D341Med (cell line): ENCODE measurements around the gene RIBC1.
"Not testable (repeated sequence)": the region's sequence is repeated elsewhere in the genome, so short reads cannot be mapped to it uniquely, and the experiment has no call there.

Source experiments
- DNase-seq: peaks from one replicate; pipeline ENCODE4 v3.0.0; 2012; ENCODE audit warnings: low spot score

Gene RIBC1

GRCh38 chrX:53422861-53423306, at the start of gene RIBC1:
TSS of gene RIBC1 (plus strand) at chrX:53422873. CDS start at chrX:53426277, 3,404 bp downstream.
- no peak for DNase-seq

- no peak for DNase-seq
Measured at GRCh38 chrX:53373307-53373706, 49.4 kb upstream of the RIBC1 start.

DNA sequence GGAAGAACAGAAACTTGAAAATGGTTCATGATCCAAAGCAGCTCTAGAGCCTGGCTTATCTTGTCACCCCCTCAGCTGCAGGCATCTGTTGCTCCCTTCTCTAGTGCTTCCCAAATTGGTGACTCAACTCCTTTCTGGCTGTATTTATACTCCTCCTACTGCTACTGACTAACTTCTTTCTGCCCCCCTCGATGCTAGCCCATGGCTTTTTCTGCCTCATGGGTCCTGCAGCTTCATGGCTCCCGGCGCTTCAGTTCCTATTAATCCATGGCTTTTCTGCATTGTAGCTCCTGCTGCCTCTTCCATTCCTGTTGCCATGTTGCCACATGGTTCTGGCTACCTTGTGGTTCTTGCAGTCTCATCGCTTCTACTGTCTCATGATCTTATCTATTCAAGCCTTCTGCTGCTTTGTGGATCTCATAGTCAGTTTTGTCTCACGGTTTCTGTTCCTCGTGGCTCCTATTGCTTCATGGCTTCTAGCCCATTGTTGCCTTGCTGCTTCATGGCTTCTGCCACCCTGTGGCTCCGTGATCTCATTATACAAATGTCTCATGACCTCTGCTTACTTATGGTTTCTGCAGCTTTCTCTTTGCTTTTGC, 48.4 kb upstream of the RIBC1 start:
- no peak for DNase-seq

- no peak for DNase-seq
Measured at GRCh38 chrX:53374923-53375322, 47.8 kb upstream of the RIBC1 start.

GRCh38 chrX:53376888-53377287, 45.8 kb upstream of the RIBC1 start:
- peak; percentile 49 for DNase-seq

GRCh38 chrX:53377464-53377863, 45.2 kb upstream of the RIBC1 start:
- no peak for DNase-seq

GRCh38 chrX:53379008-53379710, 43.5 kb upstream of the RIBC1 start:
- DNase-seq, result no peak

DNA sequence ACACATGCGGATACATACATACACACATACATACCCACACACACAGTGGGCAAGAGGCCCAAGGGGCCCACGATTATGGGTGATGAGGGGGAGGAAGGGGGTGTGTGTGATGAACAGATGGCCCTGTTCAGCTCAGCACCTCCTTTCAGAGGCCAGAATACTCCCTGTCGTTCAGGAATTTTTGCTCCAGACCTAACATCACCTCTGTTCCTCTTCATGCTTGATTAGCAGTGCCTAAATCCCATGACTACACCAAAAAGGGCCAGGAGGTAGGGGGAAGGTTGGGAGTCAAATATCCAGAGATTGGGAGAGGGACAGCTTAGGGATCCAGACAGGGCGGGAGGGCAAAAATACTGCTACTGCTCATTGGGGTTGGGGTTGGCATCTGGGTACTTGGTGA, 42.9 kb upstream of the RIBC1 start:
- DNase-seq, result no peak

DNA sequence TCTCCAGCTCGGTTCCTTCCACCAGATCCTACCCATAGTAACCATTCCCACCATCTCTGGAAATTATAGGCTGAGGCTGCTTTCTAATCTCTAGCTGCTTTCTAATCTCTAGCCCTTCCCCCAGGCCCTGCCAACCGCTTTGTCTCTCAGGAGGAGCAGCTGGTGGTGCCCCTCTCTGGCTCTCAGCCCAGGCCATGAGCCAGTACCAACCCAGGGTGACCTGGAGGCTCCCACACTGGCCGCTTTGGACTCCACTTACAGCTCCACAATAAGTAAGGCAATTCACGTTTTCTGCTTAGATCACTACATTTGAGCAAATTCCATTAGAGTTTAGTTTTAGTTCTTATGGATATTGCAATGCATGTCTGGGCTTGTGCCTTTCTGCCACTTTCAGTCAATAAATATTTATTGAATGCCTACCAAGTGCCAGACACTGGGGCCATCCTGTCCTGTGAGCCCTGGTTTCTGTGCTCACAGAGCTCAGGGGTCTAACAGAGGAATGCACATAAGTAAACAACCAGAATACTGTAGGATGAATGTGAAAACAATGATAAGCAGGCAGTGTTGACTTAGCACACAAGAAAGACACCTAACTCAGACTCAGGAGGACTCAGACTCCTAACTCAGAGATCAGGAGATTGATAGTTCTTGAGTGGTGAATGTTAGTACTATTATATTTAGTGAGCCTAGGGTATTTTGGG, 39.1 kb upstream of the RIBC1 start:
- peak; percentile 67 for DNase-seq

DNA sequence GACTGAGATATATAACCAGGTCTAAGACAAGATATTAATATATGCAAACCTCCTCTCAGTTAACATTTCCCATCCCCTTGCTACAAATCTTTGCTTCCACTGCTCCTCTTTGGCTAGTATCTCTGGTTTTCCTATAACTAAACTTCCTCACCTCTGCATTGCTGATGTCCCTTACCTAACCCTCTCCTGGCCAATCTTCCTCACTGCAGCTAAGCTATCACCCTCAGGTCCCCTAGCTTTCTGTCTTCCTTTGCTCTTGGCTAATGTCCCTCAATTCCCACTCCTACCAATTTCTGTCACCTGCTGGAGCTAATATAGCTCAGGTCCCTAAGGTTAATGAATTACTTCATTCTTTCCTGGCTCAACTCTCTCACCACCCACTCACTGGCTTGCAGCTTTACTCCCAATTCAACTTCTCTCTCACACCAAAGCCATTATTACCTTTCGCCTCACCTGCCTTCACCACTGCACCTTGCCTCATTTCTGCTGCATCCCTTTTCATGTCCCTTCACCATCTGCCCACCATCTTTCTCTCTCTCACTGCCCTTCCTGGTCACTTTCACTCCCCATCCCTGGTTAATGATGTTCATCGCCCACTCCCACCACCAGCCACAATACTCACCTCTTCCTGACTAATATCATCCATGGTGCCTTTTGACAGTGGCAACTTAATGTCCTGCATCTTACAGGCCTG, 26.9 kb upstream of the RIBC1 start:
- no peak for DNase-seq

- DNase-seq, result no peak
Measured at GRCh38 chrX:53398216-53398615, 24.5 kb upstream of the RIBC1 start.

- DNase-seq, result no peak
Measured at GRCh38 chrX:53403535-53403934, 19.1 kb upstream of the RIBC1 start.

- DNase-seq, result no peak
Measured at GRCh38 chrX:53412446-53412845, 10.2 kb upstream of the RIBC1 start.

GRCh38 chrX:53420351-53420750, 2.3 kb upstream of the RIBC1 start:
- DNase-seq, result not testable (repeated sequence)

GRCh38 chrX:53421125-53421524, 1.5 kb upstream of the RIBC1 start:
- DNase-seq, result no peak

DNA sequence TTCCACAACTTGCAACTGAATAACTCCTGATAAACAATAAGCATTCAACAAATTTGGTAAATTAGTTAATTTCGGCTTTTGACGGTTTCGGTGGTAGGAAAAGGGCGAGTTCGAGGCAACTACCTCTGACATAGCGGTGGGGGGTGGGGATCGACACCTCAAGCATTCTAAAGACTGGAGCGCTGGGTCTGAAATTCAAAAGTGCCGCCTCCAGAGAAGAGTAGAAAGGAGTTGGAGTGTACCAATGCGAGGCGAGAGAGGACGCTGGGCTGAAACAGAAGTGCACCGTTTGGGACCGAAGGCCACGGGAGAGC, 944 bp upstream of the RIBC1 start:
- DNase-seq, result peak; percentile 39

DNA sequence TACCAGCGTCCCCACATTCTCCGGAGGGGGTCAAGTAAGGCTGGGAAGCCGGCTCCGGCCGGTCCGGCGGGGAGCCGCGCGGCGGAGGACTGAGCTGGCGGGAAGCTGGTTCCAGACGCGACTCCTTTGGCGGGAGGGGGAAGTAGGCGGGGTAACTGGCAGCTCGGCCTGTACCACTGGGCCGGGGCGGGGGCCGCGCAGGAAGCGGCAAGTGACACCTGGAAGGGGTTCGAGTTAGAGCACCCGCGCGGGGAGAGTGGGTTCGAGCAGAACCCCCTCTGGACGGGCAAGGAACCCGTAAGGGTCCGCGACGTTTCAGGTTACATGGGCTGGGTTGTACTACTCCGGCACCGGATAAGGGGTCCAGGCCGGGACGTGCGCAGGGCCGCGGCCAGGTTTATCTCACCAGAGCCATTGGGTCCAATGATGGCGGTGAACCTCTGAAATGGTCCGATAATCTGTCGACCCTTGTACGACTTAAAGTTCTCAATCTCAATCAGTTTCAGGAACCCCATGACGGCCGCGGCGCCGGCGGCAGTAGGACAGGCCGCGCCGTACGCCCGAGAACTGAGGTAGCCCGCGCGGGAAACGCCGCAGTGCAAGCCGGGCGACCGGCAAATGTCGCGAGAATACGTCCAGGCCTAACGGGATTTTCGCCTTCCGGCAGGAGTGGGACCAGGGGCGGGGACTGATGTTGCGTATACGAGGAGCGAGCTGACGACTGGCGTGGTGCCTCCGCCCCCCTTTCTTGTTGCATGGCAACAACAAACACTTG, 400 bp upstream of the RIBC1 start, which contains the start of gene SMC1A:
TSS of gene SMC1A (minus strand) at position 569 of the 775 bp plus-strand sequence. CDS start at position 515, 54 bp downstream.
- peak; percentile 91 for DNase-seq

- DNase-seq, result no peak
Measured at GRCh38 chrX:53429755-53430154, 7.1 kb downstream of the RIBC1 start.

DNA sequence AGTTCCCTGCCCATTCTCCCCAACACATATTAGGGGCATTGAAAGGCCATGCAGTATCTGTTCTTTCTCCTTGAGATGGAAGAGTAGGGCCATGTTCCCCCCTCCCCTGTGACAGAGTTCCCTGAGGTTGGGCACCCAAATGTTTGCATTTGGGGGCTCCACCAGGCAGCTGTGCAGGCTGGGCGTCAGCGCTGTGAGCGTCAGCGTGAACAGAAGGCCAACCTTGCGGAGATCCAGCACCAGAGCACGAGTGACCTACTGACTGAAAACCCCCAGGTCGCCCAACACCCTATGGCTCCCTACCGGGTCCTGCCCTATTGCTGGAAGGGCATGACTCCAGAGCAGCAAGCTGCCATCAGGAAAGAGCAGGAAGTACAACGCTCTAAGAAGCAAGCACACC, 7.6 kb downstream of the RIBC1 start:
- DNase-seq, result no peak

- DNase-seq, result peak; percentile 93
Measured at GRCh38 chrX:53433651-53434639, 11.3 kb downstream of the RIBC1 start, which contains the start of gene HSD17B10. TSS of gene HSD17B10 (minus strand) at chrX:53434370. CDS start at chrX:53434345, 25 bp downstream.
